Body of pancreas (tissue), 4 donors: ENCODE measurements around the gene ERICH2.

Experiments
- CTCF ChIP-seq, 7 experiments: fragments of 450-650 bp in 4 of 7; fragments of 200-600 bp in 3 of 7; sonication (generic) in 3 of 7; IDR thresholded peaks; one replicate each; pipeline ENCODE4 v1.5.1; 2016 to 2019; ENCODE audit warnings: antibody characterized with exemption in 7 of 7
- POLR2A ChIP-seq, 3 donors: fragments of 450-650 bp; IDR thresholded peaks; one replicate each; pipeline ENCODE4 v1.6.1; 2016; ENCODE audit warnings: antibody characterized with exemption in 3 of 3, mild to moderate bottlenecking in 2 of 3

- TF ChIP-seq POLR2A (IDR thresholded peaks at IDR 0.05), result no peak
- no peak for TF ChIP-seq CTCF (IDR thresholded peaks at IDR 0.05)
These were observed 3.9 kb downstream of the ERICH2 start for GRCh38 chr2:170774074-170774473.
